Stimulated activated CD8-positive, alpha-beta memory T cell treated with anti-CD3 and anti-CD28 coated beads, Interleukin-4, amount 100 ng/mL, for 1 hour (primary cell): ENCODE measurements around the gene RABGEF1.
"Not testable (repeated sequence)": the region's sequence is repeated elsewhere in the genome, so short reads cannot be mapped to it uniquely, and the experiment has no call there.

ENCODE experiments used
- DNase-seq, 2 donors: peaks; one replicate each; pipeline ENCODE4 v3.0.0-alpha.2; 2020; ENCODE audit warnings: low read depth in 2 of 2, low spot score in 1 of 2

RABGEF1 gene

DNA sequence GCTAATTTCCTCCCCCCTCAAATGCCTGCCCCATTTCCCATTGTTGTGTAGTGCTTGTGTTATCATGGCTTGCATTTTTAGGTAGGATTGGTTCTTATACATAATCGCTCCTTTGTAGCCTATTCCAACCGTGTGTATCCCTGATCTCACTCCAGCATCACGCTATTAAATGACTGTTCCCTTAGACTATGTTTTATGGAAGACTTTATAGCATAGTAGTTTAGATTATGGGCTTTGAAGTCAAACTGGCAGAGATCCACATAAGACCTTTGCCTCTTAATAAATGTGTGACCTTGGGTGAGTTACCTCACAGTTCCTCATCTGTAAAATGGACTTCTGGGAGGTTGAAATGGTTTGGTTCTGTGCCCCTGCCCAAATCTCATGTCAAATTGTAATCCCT is 5.4 kb upstream of the RABGEF1 start:
- no peak for DNase-seq

GRCh38 chr7:66735850-66736249 is 4.7 kb upstream of the RABGEF1 start:
- DNase-seq: no peak

GRCh38 chr7:66736892-66737291 is 3.6 kb upstream of the RABGEF1 start:
- no peak for DNase-seq

DNA sequence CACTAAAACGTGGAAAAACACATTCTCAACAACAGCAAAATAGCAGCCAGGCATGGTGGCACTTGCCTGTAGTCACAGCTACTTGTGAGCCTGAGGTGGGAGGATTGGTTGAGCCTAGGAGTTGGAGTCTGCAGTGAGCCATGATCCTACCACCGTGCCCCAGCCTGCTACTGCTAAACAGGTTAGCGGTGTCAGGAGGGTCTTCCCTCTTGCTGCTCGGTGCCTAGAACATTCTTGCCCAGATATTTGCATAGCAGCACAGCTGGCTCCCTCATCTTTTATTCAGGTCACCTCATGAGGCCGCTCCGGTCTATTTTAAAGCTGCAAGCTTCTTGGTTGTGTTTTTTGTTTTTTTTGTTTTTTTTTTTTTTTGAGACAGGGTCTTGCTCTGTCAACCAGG is 2.9 kb upstream of the RABGEF1 start:
- no peak for DNase-seq

DNA sequence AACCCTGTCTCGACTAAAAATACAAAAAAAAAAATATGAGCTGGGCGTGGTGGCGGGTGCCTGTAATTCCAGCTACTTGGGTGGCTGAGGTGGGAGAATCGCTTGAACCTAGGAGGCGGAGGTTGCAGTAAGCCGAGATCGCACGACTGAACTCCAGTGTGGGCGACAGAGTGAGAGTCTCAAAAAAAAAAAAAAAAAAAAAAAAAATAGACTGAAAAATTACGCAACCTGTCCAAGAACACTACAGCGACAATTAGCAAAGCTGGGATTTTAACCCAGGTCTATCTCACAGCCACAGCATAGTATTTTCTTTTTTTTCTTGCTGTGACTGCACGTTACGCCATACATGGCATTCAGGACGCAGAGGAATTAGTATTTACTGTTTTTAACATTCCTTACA is 1.1 kb upstream of the RABGEF1 start:
- DNase-seq: no peak

GRCh38 chr7:66739953-66740301 is 606 bp upstream of the RABGEF1 start:
- no peak for DNase-seq

GRCh38 chr7:66740980-66741709 is 612 bp downstream of the RABGEF1 start:
- DNase-seq: peak in 1 of 2 donors; percentile 11

DNA sequence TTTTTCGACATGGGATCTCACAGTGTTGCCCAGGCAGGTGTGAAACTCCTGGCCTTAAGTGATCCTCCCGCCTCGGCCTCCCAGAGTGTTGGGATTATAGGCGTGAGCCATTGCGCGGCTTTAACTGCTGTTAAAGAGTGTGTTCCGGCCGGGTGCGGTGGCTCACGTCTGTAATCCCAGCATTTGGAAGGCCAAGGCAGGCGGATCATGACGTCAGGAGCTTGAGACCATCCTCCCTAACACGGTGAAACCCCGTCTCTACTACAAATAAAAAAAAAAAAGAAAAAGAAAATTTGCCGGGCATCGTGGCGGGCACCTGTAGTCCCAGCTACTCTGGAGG is 1.1 kb downstream of the RABGEF1 start:
- DNase-seq: no peak

DNA sequence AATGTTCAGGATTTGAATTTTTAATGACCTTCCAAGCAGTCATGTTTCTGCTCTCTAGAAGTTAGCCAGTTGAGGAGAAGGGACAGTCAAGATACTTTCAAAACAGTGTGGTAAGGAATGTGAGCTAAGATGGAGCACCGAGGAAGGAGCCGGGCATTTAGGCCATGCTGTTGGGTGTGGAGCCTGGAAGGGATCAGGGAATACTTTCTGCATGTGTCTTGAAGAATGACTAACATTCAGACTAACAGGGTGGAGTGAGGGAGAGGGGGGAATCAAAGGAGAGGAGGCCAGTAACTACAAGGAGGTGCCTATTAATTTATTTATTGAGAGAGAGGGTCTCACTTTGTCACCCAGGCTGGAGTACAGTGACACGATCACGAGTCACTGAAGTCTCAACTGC is 1.8 kb downstream of the RABGEF1 start:
- DNase-seq: not testable (repeated sequence)

DNA sequence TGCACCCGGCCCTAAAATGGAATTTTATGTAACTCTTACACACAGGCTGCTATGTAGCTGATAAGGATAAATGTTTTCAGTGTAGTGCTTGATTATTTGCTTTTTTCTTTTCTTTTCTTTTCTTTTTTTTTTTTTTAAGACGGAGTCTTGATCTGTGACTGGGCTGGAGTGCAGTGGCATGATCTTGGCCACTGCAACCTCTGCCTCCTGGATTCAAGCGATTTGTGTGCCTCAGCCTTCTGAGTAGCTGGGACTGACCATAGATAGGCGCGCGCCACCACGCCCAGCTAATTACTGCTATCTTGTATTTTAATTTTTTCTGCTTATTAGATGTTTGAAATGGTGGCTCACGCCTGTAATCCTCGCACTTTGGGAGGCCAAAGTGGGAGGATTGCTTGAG is 3.4 kb downstream of the RABGEF1 start:
- no peak for DNase-seq

GRCh38 chr7:66747385-66747784 is 6.9 kb downstream of the RABGEF1 start:
- DNase-seq: no peak

- no peak for DNase-seq
These were observed 7.5 kb downstream of the RABGEF1 start for GRCh38 chr7:66747881-66748511.

DNA sequence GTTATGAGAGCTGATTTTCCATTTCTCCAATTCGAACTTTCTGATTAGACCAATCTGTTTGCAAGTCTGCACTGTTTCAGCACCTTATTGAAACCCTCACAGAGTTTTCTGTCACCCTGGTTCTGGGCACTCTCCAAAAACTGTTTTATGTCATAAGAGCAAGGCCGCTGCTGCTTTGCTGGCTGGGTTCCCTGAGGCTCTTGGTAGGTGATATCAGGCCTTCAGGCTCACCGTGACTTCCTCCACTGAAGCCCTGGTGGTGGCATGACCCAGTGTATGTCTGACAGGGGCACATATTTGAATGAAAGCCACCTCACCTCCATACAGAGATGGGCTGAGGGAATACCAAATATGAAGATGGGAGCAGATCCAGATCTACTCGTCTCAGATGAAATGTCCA is 8.3 kb downstream of the RABGEF1 start:
- DNase-seq: no peak

DNA sequence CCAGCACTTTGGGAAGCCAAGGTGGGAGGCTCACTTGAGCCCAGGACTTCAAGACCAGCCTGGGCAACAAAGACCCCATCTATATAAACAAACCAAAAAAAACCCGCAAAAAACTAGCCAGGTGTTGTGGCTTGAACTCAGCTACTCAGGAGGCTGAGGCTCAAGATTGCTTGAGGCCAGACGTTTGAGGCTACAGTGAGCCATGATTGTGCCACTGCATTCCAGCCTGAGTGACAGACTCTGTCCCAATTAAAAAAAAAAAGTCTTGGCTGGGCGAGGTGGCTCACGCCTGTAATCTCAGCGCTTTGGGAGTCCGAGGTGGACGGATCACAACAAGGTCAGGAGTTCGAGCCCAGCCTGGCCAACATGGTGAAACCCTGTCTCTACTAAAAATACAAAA is 11.4 kb downstream of the RABGEF1 start:
- DNase-seq: no peak

- no peak for DNase-seq
These were observed 14.0 kb downstream of the RABGEF1 start for GRCh38 chr7:66754541-66754940.

DNA sequence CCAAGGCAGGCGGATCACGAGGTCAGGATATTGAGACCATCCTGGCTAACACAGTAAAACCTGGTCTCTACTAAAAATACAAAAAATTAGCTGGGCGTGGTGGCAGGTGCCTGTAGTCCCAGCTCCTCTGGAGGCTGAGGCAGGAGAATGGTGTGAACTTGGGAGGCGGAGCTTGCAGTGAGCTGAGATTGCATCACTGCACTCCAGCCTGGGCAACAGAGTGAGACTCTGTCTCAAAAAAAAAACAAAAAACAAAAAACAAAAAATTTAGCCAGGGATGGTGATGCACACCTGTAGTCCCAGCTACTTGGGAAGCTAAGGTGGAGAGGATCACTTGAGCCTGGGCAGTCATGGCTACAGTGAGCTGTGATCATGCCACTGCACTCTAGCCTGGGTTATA is 14.5 kb downstream of the RABGEF1 start:
- DNase-seq: not testable (repeated sequence)

- DNase-seq: not testable (repeated sequence)
These were observed 15.7 kb downstream of the RABGEF1 start for GRCh38 chr7:66756227-66756626.

DNA sequence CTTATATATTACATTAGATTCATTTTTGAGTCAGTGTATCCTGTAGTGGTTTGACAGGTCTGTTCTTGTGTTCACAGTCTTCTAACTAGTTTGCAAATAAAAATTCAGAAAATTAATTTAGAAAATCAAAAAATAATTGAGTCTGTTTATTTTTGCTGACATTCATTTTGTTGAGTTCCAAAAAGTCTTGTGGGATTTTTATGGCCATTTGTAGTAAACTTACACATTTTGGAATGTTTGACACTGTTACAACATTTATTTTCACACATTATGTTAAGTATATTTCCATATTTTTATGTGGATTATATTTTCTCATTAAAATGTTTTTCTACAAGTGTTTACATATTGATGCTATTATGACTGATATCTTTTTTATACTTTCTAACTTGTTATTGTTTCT is 16.4 kb downstream of the RABGEF1 start:
- DNase-seq: no peak

GRCh38 chr7:66757939-66758338 is 17.4 kb downstream of the RABGEF1 start:
- no peak for DNase-seq

- no peak for DNase-seq
These were observed 18.6 kb downstream of the RABGEF1 start for GRCh38 chr7:66758950-66759628.

DNA sequence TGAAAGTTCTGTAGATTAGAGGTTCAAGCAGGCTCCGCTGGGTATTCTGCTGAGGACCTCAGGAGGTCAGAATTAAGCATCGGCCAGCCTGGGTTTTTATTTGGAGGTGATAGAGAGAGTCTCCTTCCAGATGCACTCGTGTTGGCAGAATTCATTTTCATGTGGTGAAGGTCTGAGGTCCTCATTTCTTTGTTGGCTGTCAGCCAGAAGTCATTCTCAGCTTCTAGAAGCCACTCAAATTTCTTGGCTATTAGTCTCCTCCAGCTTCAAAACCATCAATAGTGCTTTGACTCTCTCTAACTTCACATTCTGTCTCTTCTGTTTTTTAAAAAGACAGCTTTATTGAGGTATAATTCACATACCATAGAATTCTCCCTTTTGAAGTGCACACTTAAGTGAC is 22.6 kb downstream of the RABGEF1 start:
- DNase-seq: not testable (repeated sequence)

DNA sequence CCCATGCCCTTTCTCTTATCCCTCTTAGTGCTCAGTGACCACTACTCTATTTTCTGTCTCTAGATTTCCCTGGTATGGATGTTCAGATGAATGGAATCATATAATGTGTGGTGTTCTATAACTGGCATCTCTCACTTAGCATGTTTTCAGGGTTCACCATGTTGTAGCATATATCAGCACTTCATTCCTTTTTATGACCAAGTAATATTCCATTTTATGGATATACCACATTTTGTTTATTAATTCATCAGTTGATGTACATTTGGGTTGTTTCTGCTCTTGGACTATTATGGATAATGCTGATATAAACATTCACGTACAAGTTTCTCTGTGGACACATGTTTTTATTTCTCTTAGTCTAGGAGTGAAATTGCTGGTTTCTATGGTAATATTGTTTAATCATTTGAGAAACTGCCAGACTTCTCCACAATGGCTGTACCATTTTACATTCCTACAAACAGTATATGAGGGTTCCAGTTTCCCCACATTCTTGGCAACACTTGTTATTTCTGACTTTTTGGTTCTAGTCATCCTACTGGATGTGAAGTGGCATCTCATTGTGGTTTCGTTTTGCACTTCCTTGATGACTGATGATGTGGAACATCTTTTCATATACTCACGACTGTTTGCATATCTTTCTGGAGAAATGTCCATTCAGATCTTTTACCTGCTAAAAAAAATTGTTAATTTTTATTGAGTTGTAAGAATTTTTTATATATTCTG is 23.3 kb downstream of the RABGEF1 start:
- DNase-seq: not testable (repeated sequence)
